KBM-7 (cell line): Measurements from ENCODE around the gene IGFN1.
A peak's percentile ranks its signal among the peaks of the same experiment; 100 is the strongest.
"Not testable (repeated sequence)": the region's sequence is repeated elsewhere in the genome, so short reads cannot be mapped to it uniquely, and the experiment has no call there.

Source experiments
- DNase-seq: peaks from one replicate; pipeline ENCODE4 v3.0.0-alpha.2; 2015
- in situ Hi-C: fragments of 300-500 bp; cut with MboI; formaldehyde crosslinking; loops from 2 replicates; pipeline ENCODE4 v1.14.3; 2020; ENCODE audit warnings: low sequenced_read_pairs, low pct_unique_long_range_greater_than_20kb, mixed read lengths

IGFN1 gene

DNA sequence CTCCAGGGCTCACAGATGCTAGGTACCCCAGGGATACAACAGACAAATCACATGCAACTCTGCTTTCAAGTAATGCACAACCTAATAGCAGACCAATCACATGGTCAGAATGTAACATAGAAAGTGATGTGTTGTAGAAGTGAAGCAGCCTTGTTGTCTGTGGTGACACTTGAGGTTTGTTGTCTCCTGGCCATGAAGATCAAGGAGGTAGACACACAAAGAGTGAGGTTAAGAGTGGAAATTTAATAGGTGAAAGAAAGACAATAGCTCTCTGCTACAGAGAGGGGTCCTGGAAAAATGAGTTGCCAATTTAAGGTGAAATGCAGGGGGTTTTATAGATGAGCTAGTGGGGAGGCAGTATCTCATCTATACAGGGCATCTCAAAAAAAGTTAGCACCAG is 33.8 kb upstream of the IGFN1 start:
- no peak for DNase-seq
- in situ Hi-C loops, result no loop called here

DNA sequence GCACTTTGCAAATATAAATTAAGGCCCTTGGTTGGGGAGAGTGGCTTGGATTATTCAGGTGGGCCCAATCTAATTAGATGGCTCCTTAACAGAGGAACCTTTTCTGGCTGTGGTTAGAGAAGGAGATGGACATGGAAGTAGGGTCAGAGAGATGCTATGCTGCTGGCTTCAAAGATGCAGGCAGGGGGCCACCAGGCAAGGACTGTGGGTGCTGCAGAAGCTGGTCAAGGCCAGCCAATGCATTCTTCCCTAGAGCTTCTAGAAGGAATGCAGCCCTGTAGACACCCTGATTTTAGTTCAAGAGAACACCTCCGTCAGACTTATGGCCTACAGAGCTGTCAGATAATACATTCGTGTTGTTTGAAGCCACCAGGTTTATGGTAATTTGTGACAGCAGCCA is 32.7 kb upstream of the IGFN1 start:
- in situ Hi-C loops, result no loop called here
- DNase-seq, result no peak

DNA sequence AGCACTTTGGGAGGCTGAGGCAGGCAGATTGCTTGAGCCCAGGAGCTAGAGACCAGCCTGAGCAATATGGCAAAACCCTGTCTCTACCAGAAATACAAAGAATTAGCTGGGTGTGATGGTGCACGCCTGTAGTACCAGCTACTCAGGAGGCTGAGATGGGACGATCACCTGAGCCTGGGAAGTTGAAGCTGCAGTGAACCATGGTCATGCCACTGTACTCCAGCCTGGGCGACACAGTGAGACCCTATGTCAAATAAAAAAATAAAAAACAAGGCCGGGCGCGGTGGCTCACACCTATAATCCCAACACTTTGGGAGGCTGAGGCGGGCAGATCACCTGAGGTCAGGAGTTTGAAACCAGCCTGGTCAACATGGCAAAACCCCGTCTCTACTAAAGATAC is 27.6 kb upstream of the IGFN1 start:
- in situ Hi-C loops, DNase-seq: not testable (repeated sequence)

DNA sequence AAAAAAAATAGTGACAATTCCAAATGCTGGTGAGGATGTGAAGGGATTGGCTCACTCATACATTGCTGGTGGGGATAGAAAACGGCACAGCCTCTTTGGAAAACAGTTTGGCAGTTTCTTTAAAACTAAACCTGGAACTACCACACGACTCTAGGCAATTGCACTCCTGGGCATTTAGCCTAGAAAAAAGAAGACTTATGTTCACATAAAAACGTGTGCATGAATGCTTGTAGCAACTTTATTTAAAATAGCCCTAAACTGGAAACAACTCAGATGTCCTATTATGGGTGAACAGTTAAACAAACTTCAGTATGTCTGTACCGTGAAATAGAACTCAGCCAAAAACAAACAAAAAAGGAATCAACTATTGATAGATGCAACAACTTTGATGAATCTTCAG is 26.9 kb upstream of the IGFN1 start:
- no peak for DNase-seq
- in situ Hi-C loops, result no loop called here

DNA sequence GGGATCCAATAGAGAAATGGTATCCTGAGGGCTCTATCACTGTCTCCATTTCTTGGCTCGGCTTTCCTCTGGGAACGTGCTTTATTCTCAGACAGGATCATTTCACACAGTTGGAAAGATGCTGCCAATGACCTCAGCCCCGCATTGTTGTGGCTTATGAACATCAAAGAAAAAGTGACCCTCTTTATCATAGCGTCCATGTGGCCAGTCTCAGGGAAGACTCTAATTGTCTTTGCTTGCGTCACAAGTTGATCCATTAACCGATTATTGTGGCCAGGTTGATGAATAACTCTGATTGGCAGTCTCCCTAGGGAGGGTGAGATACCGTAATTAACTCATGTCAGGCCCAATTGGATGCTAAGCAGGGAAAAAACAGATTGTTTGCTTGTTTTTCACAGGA is 26.0 kb upstream of the IGFN1 start:
- in situ Hi-C loops, result no loop called here
- no peak for DNase-seq

DNA sequence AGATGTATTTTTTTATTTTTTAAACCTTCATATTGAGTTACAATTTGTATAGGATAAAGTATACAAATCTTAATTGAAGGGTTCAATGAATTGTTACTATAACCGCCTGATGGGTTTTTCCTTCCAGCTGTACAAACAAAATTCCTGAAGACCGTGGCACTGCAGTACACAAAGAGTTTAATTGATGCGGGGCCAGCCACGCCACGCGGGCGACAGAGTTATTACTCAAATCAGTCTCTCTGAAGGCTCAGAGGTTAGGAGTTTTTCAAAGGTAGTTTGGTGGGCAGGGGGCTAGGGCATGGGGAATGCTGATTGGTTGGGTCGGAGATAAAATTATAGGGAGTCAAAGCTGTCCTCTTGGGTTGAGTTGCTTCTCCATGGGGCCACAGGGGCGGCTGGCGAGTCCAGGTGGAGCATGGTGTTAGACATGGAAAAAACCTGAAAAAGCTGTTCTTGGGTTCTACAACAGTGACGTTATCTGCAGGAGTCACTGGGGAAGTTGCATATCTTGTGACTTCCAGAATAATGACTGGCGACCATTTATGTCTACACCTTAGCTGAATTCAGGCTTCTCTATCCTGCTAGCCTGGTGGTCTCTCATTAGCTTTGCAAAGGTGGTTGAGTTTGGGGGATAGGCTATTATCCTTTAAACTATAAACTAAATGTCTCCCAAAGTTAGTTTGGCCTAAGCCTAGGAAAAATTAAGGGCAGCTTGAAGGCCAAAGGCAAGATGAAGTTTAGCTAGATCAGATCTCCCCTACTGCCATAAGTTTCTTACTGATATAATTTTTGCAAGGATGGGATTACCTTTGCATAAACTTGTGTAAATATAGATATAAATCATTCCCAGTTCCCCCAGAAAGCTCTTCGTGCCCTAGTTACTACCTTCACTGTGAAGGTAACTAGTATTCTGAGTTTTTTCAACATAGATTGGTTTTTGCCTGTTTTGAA is 23.3 kb upstream of the IGFN1 start:
- DNase-seq, result no peak
- in situ Hi-C loops, result no loop called here

DNA sequence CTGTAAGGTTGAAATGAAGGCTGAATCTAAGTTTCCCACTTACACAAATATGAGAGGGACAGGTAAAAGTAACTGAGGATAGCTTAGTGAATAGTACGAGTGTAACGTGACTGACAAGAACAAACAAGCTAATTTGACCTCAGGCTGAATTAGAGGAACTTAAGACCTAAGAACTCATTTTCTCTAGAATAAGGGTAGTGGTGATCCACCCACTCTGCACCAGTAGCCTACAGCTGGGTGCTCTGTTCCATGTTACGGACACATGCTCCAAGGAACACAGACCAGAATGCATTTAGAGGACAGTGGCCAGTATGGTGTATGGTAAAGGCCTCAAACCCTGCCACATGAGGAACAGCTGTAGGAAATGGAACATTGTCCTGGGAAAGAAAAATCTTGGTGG is 21.4 kb upstream of the IGFN1 start:
- DNase-seq, result no peak
- in situ Hi-C loops, result no loop called here

DNA sequence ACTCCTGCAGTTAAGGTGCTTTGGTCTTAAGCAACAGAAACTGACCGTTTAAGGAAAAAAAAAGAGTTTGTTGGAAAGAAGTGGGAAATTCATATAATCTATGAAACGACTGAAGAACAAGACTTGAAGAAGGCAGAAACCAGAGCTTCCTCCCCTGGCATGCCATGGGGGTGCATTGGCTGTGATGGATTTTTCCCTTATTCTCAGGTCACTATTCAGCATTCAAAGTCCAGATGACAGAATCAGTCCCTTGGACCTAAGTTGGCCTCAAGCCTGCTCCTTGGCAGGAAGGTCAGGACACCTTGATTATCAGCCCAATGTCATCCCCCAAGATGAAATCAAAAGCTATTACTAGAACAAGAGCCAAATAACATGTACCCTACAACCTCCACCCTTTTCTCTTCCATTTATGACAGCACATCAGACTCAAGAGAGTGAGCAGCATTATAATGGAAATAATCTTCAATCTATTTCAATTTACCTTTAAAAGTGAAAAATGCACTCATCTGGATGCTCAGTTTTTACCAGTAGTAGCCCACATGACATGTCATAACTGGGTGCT is 20.6 kb upstream of the IGFN1 start:
- no peak for DNase-seq
- in situ Hi-C loops, result no loop called here

DNA sequence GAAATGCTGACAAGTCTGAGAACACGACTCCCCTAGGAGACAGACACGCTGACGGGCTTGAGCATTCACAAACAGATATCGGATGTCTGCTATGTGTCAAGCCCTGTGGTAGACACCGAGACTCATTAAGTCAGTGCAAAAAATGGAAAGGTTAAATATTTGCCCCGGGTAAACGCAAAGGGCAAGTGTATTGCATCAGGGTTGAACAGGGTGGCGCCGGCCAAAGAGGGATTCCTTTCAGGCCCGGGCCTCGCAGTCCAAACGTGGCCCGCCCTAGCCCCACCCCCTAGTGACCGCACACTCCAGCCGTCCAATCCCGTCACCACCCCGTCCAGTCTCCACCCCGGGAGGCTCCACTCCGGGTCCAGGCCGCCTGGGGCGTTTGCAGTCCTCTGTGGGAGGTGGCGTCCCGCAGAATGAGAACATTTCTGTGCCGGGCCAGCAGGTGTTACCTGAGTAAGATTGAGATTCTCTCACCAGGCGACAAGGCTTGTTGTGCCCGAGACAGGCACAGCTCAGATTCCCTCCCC is 20.0 kb upstream of the IGFN1 start:
- in situ Hi-C loops, result no loop called here

DNA sequence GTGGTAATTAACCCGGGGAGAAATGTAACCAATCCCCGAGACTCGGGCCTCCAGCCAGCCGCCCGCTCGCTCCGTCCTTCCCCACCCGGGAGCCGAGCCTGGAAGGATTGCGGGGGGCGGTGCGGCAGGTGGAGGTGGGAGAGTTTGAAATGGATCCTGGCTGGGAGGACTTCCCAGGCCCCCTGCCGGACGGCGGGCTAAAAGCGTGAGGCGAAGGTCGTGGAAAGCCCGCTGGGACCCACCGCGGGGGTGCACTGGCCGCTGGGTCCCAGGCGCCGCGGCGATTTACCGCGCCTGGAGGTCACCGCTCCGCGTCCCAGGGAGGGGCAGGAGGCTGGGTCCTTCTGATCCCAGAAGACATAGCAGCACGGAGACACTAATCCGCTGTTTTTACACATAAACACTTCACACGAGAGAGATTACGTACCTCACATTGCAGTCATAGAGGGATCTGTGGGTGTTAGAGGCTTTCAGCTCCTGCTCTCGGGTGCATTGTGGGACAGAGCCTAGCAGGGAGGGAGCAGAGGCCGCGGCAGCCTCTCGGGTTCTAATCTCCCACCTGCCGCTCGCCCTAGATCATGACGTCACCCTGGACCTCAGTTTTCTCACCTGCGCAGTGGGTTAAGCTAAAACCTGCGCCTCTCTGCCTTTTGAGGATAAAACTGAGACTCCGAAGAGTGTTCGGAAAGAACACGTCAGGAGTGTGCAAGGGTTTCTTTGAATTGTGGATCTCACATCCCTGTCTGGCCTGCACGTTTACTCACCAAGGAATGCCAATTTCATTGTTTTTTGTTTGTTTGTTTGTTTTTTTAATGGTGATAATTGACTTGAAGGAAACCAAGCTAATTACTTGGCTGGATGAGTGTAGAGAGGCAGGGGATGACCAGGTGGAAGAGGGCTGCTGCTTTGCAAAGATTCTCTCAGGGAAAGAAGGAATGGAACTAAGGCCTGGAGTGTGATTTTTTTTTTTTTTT is 19.3 kb upstream of the IGFN1 start:
- peak; percentile 36 for DNase-seq
- in situ Hi-C loops, result no loop called here

More for the DNA sequence above, 20.0 kb upstream of the IGFN1 start:
- peak; percentile 85 for DNase-seq

DNA sequence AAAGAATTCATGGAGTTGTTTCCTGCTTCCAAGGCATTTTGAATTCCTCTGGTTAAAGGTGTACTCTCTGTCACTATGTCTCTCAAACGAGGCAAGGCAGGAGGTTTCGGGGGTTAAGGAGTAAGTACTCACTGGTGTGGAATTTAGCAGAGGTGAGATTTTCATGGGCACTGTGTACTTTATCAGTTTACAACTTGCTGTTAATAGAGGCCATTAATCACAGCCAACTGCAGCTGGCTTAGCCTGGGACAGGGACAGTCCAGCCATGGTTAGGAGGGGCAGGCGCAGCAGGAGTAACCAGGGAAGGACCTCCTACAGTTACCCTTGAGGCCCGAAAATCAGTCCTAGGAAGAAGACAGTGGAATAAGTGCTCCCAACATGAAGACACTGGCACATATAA is 18.3 kb upstream of the IGFN1 start:
- in situ Hi-C loops, result no loop called here

DNA sequence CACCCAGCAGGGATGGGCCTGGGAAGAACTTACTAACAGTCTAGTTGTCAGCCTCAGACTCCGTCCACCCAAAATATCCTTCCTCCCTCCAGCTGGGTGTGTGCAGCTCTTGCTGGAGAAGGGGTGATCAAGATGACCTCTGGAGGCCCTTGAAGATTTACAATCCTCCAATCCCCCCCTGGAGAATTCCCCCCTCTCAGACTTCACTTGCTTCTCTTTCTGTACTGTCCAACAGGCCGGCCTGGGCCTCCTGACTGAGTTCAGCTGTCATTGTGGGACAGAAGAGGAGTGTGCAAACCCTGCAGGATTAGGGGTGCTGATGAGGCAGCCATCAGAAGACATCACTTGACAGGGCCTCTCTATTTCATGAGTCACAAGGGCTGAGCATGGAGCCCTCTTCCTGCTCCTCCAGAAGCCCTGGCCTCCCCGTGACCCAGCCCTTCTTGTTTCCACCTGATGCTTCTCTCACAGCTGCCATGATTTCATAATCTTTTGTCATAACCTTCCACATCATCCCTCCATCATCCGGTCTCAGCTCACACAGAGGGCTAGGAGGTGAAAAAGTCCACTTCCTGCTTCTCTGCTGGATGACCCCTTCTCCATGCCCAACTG is 17.5 kb upstream of the IGFN1 start:
- no peak for DNase-seq
- in situ Hi-C loops, result no loop called here

More for the DNA sequence above, 18.3 kb upstream of the IGFN1 start:
- no peak for DNase-seq

DNA sequence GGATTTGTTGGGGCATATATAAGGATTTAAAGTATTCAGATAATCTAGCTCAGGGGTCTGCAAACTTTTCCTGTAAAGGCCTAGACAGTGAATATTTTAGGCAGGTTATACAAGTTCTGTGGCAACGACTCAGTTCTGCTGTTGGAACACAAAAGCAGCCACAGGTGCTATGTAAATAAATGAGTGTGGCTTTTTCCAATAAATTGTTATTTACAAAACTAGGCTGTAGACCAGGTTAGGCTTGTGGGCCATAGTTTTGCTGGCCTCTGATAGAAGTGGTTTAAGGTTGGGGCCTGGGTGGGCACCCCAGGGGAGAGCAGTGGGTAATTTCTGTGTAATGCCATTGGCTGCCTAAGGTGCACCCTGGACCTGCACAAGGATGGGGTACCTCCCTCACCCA is 16.9 kb upstream of the IGFN1 start:
- no peak for DNase-seq
- in situ Hi-C loops, result no loop called here

DNA sequence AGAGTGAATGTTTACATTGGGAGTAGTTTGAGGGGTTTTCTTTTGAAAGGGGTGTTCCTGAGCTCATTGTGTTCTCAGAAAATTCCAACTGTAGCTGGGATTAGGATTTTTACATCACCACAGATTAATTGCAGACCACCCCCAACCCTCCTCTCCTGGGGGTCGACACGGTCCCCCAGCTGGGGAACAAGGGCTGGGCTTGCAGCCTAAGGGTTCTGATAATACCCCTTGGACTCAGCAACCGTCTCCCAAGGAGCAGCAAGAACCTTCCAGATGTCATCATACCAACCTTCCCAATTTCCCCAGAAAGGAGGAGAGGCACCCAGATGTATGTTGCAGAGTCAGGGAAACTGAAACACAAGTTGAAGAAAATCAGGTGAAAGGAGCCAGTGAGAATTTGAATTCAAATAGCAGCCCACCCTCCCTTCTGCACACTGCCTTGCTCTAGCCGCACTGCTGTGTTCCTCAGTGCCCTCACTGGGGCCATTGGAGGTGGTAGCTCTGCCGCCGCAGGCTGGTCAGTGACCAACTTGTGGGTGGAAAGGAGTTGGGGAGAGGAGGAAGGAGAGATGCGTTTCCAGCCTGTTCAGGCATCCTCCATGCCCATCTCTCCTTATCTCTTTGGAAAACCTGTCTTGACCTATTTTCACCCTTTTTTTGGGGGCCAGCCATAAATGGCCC is 14.7 kb upstream of the IGFN1 start:
- in situ Hi-C loops, result no loop called here
- DNase-seq, result no peak

DNA sequence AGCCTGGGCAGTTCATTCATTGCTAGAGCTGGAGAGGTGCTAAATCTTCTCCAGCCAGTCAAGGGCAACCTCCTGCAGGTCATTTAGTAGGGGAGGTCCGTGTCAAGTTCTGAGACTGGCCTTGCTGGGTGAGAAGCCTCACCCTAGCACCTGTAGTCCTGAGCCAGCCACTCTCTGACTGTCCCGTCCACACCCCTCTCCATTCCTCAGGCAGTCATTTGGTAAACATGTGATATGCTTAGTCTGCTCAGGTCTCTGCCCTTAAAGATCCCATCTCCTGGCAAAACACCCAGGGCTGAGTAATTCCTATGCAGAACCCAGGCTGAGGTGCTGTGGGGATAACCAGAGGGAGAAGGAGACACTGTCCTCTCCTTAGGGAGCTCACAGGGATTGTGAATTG is 13.7 kb upstream of the IGFN1 start:
- in situ Hi-C loops, result no loop called here
- DNase-seq, result no peak

DNA sequence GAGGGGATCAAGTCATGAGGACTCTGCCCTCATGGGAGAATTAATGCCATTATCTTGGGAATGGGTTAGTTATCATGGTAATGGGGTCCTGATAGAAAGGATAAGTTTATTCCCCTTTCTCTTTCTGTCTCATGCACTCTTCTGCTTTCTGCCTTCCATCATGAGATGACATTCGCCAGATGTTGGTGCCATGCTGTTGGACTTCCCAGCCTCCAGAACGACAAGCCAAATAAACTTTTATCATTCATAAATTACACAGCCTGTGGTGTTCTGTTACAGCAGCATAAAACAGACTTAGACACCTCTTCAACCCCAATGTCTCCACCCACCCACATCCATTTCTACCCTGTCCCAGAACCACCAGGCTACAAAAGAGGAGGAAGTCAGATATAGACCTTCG is 11.9 kb upstream of the IGFN1 start:
- in situ Hi-C loops, result no loop called here

DNA sequence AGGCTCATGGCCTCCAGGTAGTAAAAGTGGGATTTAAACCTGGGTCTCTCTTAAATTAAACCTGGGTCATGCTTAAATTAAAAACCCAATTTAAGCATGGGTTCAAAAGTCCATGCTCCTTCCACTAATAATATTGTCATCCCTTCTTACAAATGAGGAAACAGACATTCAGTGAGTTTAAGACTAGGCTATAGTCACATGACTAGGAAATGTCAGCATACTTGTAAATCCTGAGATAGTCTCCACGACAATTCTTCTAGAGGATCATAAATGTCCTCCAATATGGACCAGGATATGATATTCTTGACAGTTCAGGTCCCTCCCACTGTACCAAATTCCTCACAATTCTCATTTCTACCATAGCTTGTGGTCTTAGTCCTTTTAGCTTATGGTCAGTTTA is 10.5 kb upstream of the IGFN1 start:
- DNase-seq, result no peak
- in situ Hi-C loops, result no loop called here

More for the DNA sequence above, 11.9 kb upstream of the IGFN1 start:
- DNase-seq, result no peak

DNA sequence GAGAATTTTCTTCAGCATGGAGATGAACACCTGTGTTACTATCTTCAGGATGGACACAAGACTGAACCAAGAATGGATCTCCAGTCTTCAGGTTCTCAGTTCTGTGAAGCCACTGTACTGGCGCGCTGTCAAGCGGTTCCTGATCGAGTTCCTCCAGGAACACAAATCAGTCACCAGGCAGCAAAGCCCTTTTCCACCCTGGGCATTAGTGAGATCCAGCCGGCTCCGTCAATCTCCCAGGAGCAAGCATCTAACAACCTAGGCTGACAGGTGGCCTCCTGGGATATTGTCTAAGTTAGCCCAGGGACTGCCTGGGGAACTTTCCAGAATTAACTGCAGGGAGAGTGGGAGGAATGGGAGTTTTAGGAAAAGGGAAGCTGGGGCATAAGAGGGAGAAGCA is 9.7 kb upstream of the IGFN1 start:
- in situ Hi-C loops, result no loop called here
- no peak for DNase-seq

DNA sequence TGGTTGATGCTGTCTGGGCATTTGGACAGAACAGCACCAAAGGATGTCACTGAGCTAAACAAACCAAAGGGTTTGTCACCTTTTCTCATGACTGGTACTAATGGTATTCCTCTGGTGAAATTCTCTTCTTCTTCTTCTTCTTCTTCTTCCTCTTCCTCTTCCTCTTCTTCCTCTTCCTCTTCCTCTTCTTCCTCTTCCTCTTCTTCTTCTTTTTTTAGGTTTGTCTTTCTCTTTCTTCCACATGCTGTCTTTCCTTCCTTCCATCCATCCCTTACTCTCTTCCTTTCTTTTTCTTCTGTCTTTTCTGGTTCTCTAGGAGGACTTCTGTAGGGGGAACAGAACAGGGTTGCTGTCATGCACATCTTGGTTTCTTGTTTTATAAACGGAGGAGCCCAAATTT is 9.3 kb upstream of the IGFN1 start:
- in situ Hi-C loops, result no loop called here

More for the DNA sequence above, 9.3 kb upstream of the IGFN1 start:
- no peak for DNase-seq
